Measurements from ENCODE around the gene SENP2.

DNA sequence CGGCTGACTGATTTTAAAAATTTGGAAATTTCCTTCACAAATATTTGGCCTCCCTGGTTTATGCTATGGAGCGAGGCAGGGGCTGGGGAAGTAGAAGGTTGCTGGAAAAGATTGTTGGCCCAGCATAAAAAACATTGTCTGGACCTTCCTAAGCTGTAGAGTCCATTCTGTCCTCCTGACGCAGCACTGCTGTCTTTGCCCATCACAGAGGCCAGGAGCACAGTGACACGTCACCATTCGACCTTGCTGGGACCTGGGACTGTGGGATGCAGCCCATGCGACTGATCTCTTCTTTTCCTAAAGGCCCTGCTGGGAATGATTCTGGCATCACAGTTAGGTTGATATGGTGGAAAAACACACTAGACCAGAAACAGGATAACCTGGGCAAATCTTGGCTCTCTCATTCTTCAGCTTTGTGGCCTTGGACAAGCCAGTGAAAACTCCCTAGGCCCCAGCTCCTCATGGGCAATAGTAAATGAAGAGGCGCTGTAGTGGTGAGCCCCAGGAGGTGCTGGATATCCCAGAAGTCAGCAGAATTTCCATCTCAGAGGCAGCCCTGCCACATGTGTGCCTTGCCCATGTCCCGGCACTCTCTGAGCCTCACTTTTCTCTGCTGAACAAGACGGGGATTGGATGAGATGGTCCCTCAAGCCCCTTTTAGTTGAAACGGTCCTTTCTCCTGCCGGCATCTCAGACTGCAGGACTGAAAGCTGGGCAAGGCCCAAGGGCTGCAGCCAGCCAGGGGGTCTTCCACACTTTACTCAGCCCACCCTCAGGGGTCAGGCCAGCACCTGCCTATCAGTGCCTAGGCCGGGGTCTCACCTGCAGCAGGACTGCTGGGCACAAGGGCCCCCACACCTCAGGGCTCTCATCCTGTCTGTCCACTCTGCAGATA is 69.6 kb downstream of the SENP2 start:
- TF ChIP-seq, protein P1, sequence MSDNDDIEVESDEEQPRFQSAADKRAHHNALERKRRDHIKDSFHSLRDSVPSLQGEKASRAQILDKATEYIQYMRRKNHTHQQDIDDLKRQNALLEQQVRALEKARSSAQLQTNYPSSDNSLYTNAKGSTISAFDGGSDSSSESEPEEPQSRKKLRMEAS (IDR thresholded peaks at IDR 0.05), result no peak
- TF ChIP-seq YY1 (IDR thresholded peaks at IDR 0.05; ENCODE audit: low read depth), result no peak
- no peak for TF ChIP-seq CEBPB (IDR thresholded peaks at IDR 0.05)
- TF ChIP-seq EP300 (IDR thresholded peaks at IDR 0.05; ENCODE audit: borderline replicate concordance), result no peak
- no peak for TF ChIP-seq TAF1 (IDR thresholded peaks at IDR 0.05; ENCODE audit: low read depth)
- TF ChIP-seq, protein P2, sequence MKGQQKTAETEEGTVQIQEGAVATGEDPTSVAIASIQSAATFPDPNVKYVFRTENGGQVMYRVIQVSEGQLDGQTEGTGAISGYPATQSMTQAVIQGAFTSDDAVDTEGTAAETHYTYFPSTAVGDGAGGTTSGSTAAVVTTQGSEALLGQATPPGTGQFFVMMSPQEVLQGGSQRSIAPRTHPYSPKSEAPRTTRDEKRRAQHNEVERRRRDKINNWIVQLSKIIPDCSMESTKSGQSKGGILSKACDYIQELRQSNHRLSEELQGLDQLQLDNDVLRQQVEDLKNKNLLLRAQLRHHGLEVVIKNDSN (IDR thresholded peaks at IDR 0.05), result no peak
- TF ChIP-seq, protein P3, sequence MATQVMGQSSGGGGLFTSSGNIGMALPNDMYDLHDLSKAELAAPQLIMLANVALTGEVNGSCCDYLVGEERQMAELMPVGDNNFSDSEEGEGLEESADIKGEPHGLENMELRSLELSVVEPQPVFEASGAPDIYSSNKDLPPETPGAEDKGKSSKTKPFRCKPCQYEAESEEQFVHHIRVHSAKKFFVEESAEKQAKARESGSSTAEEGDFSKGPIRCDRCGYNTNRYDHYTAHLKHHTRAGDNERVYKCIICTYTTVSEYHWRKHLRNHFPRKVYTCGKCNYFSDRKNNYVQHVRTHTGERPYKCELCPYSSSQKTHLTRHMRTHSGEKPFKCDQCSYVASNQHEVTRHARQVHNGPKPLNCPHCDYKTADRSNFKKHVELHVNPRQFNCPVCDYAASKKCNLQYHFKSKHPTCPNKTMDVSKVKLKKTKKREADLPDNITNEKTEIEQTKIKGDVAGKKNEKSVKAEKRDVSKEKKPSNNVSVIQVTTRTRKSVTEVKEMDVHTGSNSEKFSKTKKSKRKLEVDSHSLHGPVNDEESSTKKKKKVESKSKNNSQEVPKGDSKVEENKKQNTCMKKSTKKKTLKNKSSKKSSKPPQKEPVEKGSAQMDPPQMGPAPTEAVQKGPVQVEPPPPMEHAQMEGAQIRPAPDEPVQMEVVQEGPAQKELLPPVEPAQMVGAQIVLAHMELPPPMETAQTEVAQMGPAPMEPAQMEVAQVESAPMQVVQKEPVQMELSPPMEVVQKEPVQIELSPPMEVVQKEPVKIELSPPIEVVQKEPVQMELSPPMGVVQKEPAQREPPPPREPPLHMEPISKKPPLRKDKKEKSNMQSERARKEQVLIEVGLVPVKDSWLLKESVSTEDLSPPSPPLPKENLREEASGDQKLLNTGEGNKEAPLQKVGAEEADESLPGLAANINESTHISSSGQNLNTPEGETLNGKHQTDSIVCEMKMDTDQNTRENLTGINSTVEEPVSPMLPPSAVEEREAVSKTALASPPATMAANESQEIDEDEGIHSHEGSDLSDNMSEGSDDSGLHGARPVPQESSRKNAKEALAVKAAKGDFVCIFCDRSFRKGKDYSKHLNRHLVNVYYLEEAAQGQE (IDR thresholded peaks at IDR 0.05; ENCODE audit: low read depth), result no peak
- TF ChIP-seq ZBTB7A (IDR thresholded peaks at IDR 0.05; ENCODE audit: low read depth), result no peak
- no peak for TF ChIP-seq EGR1 (IDR thresholded peaks at IDR 0.05)
- TF ChIP-seq RAD21 (IDR thresholded peaks at IDR 0.05; ENCODE audit: low read depth), result no peak
- TF ChIP-seq TEAD4 (IDR thresholded peaks at IDR 0.05), result no peak
- no peak for TF ChIP-seq FOXM1 (IDR thresholded peaks at IDR 0.05; ENCODE audit: borderline replicate concordance, low read depth)
- no peak for TF ChIP-seq NFIC (IDR thresholded peaks at IDR 0.05)

Data from Ishikawa (cell line).